HepG2 (cell line): Measurements from ENCODE around the gene BPIFB4. TPM values are rescaled to one million over a fixed set of nuclear protein-coding genes. Genes with fewer than 3 reads are reported as not detected.

Experiments used
- ATAC-seq: fragments of 200-7000 bp; cut with Tn5 transposase; 3 replicates; pipeline ENCODE4 v1.9.1; 2020; ENCODE audit warnings: mild to moderate bottlenecking, moderate library complexity
- BruUV-seq: library from RNA; stranded (reverse); fragments of 400-500 nt; replicated peaks from 2 replicates; lab custom pipeline; 2021; lab: Mats Ljungman, UMichigan
- CTCF ChIA-PET: fragments of 300-600 bp; formaldehyde crosslinking; extraction: SDS; loops from one replicate; lab custom pipeline; 2021; ENCODE audit warnings: low total read pairs, inconsistent platforms, low intra/inter-chr PET ratio; lab: Yijun Ruan, JAX
- POLR2A ChIA-PET: fragments of 350-600 bp; sonication (Branson Sonifier 250); formaldehyde crosslinking; loops from one replicate; lab custom pipeline; 2020; ENCODE audit warnings: antibody characterized with exemption, inconsistent platforms; lab: Yijun Ruan, JAX
- DNase-seq: peaks from one replicate; pipeline ENCODE4 v3.0.0-alpha.2; 2015; ENCODE audit warnings: low spot score
- FAIRE-seq: peaks from 3 replicates; lab custom pipeline; 2011; peaks lifted over from hg19 to GRCh38; lab: Jason Lieb, UNC
- H2AFZ ChIP-seq: one replicate; pipeline ENCODE4 v1.6.1; 2011; ENCODE audit warnings: low read length, inconsistent platforms
- H3K27ac ChIP-seq: fragments of 300-600 bp; 3 replicates; pipeline ENCODE4 v1.8.0; 2011; ENCODE audit warnings: mixed run types, mild to moderate bottlenecking, mixed read lengths, low read length, inconsistent platforms; ENCODE audit not compliant: insufficient read depth; ENCODE audit errors: extremely low read length
- H3K27me3 ChIP-seq, 2 experiments: fragments of 200-600 bp in 1 of 2; 2 replicates in 1 of 2; 3 replicates in 1 of 2; pipeline versions ENCODE4 v1.6.0 to v1.8.0; 2011; ENCODE audit warnings: low read length in 2 of 2, mild to moderate bottlenecking in 2 of 2, moderate library complexity in 2 of 2, inconsistent platforms in 1 of 2; ENCODE audit not compliant: insufficient read depth in 2 of 2, control insufficient read depth in 1 of 2
- H3K36me3 ChIP-seq, 2 experiments: fragments of 200-600 bp in 1 of 2; replicated peaks in 1 of 2; 2 replicates in 1 of 2; 3 replicates in 1 of 2; pipeline versions ENCODE4 v1.5.1 to v1.8.0; 2011; ENCODE audit warnings: low read length in 2 of 2, inconsistent platforms in 1 of 2; ENCODE audit not compliant: insufficient read depth in 2 of 2, control insufficient read depth in 1 of 2
- H3K4me1 ChIP-seq: 2 replicates; pipeline ENCODE4 v1.5.1; 2012; ENCODE audit warnings: low read length, inconsistent platforms; ENCODE audit not compliant: insufficient read depth
- H3K4me2 ChIP-seq: 2 replicates; pipeline ENCODE4 v1.6.0; 2011; ENCODE audit warnings: low read depth, low read length, inconsistent platforms
- H3K4me3 ChIP-seq, 3 experiments: fragments of 200-600 bp in 1 of 3; sonication (generic), shearing (Covaris generic) in 1 of 3; replicated peaks in 1 of 3; 2 replicates each; pipeline ENCODE4 v1.5.1; 2011 to 2016; ENCODE audit warnings: low read length in 3 of 3, inconsistent platforms in 2 of 3, low read depth in 2 of 3, mild to moderate bottlenecking in 2 of 3, control low read depth in 1 of 3, mixed read lengths in 1 of 3; ENCODE audit not compliant: insufficient read depth in 1 of 3
- H3K79me2 ChIP-seq: one replicate; pipeline ENCODE4 v1.6.1; 2011; ENCODE audit warnings: low read length, inconsistent platforms; ENCODE audit not compliant: insufficient read depth
- H3K9ac ChIP-seq: 2 replicates; pipeline ENCODE4 v1.6.0; 2011; ENCODE audit warnings: mild to moderate bottlenecking, low read depth, low read length, inconsistent platforms; ENCODE audit not compliant: insufficient read depth
- H3K9me3 ChIP-seq: 2 replicates; pipeline ENCODE4 v1.5.1; 2012; ENCODE audit warnings: mild to moderate bottlenecking, low read length
- H4K20me1 ChIP-seq: 2 replicates; pipeline ENCODE4 v1.6.0; 2011; ENCODE audit warnings: inconsistent platforms, mild to moderate bottlenecking, low read length, moderate library complexity; ENCODE audit not compliant: insufficient read depth
- AHR ChIP-seq: IDR thresholded peaks from 2 replicates; pipeline ENCODE4 v1.6.1; 2018; ENCODE audit warnings: missing genetic modification reagents, missing compliant biosample characterization
- ELK4 ChIP-seq: sonication (generic); formaldehyde crosslinking; IDR thresholded peaks from 2 replicates; pipeline ENCODE4 v1.9.0; 2021; ENCODE audit warnings: missing genetic modification reagents, borderline replicate concordance
- HNRNPK ChIP-seq: fragments of 200-400 bp; formaldehyde crosslinking; IDR thresholded peaks from 2 replicates; pipeline ENCODE4 v1.6.1; 2018; ENCODE audit warnings: low read length, low read depth, moderate library complexity, mild to moderate bottlenecking; ENCODE audit not compliant: poor library complexity, severe bottlenecking
- KMT2A ChIP-seq: sonication (generic); formaldehyde crosslinking; IDR thresholded peaks from 2 replicates; pipeline ENCODE4 v1.4.0; 2020; ENCODE audit warnings: missing genetic modification reagents
- NFIB ChIP-seq: sonication (generic); formaldehyde crosslinking; IDR thresholded peaks from 2 replicates; pipeline ENCODE4 v1.9.0; 2021; ENCODE audit warnings: missing genetic modification reagents, mild to moderate bottlenecking, borderline replicate concordance
- PCBP1 ChIP-seq: fragments of 200-400 bp; formaldehyde crosslinking; IDR thresholded peaks from 2 replicates; pipeline ENCODE4 v1.6.1; 2017; ENCODE audit warnings: mild to moderate bottlenecking, low read depth, low read length, borderline replicate concordance
- PCBP2 ChIP-seq: fragments of 200-400 bp; formaldehyde crosslinking; optimal IDR thresholded peaks from 2 replicates; pipeline ENCODE3; 2018; ENCODE audit warnings: low read length, low read depth; ENCODE audit not compliant: poor library complexity, severe bottlenecking
- PPARG ChIP-seq: conservative IDR thresholded peaks from 2 replicates; pipeline ENCODE4 v1.6.1; 2016; ENCODE audit warnings: missing biosample characterization, missing genetic modification reagents
- TBL1XR1 ChIP-seq: fragments of 150-350 bp; IDR thresholded peaks from 2 replicates; pipeline ENCODE4 v1.6.1; 2014; ENCODE audit warnings: borderline replicate concordance, low read length; ENCODE audit not compliant: partially characterized antibody
- THYN1 ChIP-seq: sonication (generic); formaldehyde crosslinking; IDR thresholded peaks from 2 replicates; pipeline ENCODE4 v1.8.1; 2023; ENCODE audit warnings: low read depth, mild to moderate bottlenecking, moderate library complexity, missing genetic modification reagents, borderline replicate concordance
- ZNF12 ChIP-seq: sonication (generic); formaldehyde crosslinking; IDR thresholded peaks from 2 replicates; pipeline ENCODE4 v1.5.0; 2020; ENCODE audit warnings: missing genetic modification reagents
- ZNF143 ChIP-seq: sonication (generic); formaldehyde crosslinking; IDR thresholded peaks from 2 replicates; pipeline ENCODE4 v1.4.0; 2020; ENCODE audit warnings: missing genetic modification reagents
- ZNF235 ChIP-seq: sonication (generic); formaldehyde crosslinking; IDR thresholded peaks from 2 replicates; pipeline ENCODE4 v1.8.1; 2023; ENCODE audit warnings: mild to moderate bottlenecking, missing genetic modification reagents, borderline replicate concordance
- ZNF367 ChIP-seq: sonication (generic); formaldehyde crosslinking; IDR thresholded peaks from 2 replicates; pipeline ENCODE4 v1.4.0; 2020; ENCODE audit warnings: missing genetic modification reagents, borderline replicate concordance
- ZNF558 ChIP-seq: sonication (generic); formaldehyde crosslinking; IDR thresholded peaks from 2 replicates; pipeline ENCODE4 v1.9.0; 2022; ENCODE audit warnings: mild to moderate bottlenecking, missing genetic modification reagents, borderline replicate concordance
- ZNF652 ChIP-seq: IDR thresholded peaks from 2 replicates; pipeline ENCODE4 v1.6.1; 2016; ENCODE audit warnings: low read depth, borderline replicate concordance
- ZNF792 ChIP-seq: IDR thresholded peaks from 2 replicates; pipeline ENCODE4 v1.6.1; 2016
- ZNF879 ChIP-seq: sonication (generic); formaldehyde crosslinking; IDR thresholded peaks from 2 replicates; pipeline ENCODE4 v1.8.1; 2023; ENCODE audit warnings: missing genetic modification reagents
- ZSCAN5A ChIP-seq: sonication (generic); formaldehyde crosslinking; IDR thresholded peaks from 2 replicates; pipeline ENCODE4 v1.8.0; 2022; ENCODE audit warnings: mild to moderate bottlenecking, missing genetic modification reagents, borderline replicate concordance
- WGBS: methylation state at CpG from one replicate; pipeline ENCODE4 v1.1.6; 2017; ENCODE audit warnings: low lambda C conversion rate; 5-methylcytosine and 5-hydroxymethylcytosine counted together
- in situ Hi-C: cut with HindIII; loops from 2 replicates; pipeline ENCODE4 v1.10.0; 2017; ENCODE audit warnings: low pct_unique_long_range_greater_than_20kb; ENCODE audit not compliant: extremely low pct_ligation_motif_present
- intact Hi-C: fragments of 100-400 bp; cut with micrococcal nuclease; formaldehyde crosslinking; loops from one replicate; pipeline ENCODE4 v1.10.0; 2022; ENCODE audit not compliant: unreplicated experiment
- polyA plus RNA-seq, 8 experiments: library from polyadenylated mRNA; depleted of rRNA in 3 of 8; stranded (reverse) in 7 of 8; unstranded in 1 of 8; fragments of >200 nt; fragmentation: Illumina TruSeq in 4 of 8; extraction: Trizol in 4 of 8; gene quantifications; 2 replicates each; pipeline versions ENCODE4 v1.2.1 to v1.2.3, GENCODE V29; 2011 to 2016; ENCODE audit warnings: low read depth in 4 of 8, missing spikeins in 1 of 8, mixed read lengths in 1 of 8; ENCODE audit not compliant: insufficient read depth in 1 of 8
- total RNA-seq, 5 experiments: library from RNA; depleted of rRNA; stranded (reverse); fragments of >200 nt; fragmentation: Illumina TruSeq; extraction: Trizol; gene quantifications; 2 replicates each; pipeline ENCODE4 v1.2.3, GENCODE V29; 2016; ENCODE audit warnings: low read depth in 1 of 5

The BPIFB4 gene
- total and polyA plus RNA-seq, 2 of the 13 experiments (the other 11 are each of a cell fraction or from before 2014, with no cell fraction given), result 0.09 TPM; not detected in 1

- ATAC-seq, result no peak
- H3K9me3 ChIP-seq, result no peaks in the 10 kb centered on the region
- intact Hi-C loops (no loop called here), in situ Hi-C loops (no loop called here)
- H3K9ac ChIP-seq, result no peak overlapping the region
- 20% methylated on average over 5 of the region's 5 CpGs for WGBS
- H3K4me3 ChIP-seq, result no peak overlapping the region
- H2AFZ ChIP-seq, result no peak overlapping the region
- H4K20me1 ChIP-seq, result no peaks in the 10 kb centered on the region
- no peaks in the 10 kb centered on the region for H3K36me3 ChIP-seq
- POLR2A ChIA-PET, result no interaction called here
- no TSS peak for BruUV-seq
- peaks cover 2% of the 10 kb centered on the region in 2 experiments; a peak in 2 of 5 replicates for H3K27me3 ChIP-seq
- H3K4me1 ChIP-seq, result no peaks in the 10 kb centered on the region
- no peak for DNase-seq
- no peak overlapping the region for H3K4me2 ChIP-seq
- CTCF ChIA-PET, result no interaction called here
- no peak for TF ChIP-seq ELK4 (CRISPR knock-in tag)
- peak; percentile 95 for TF ChIP-seq PCBP2
- TF ChIP-seq ZNF235 (CRISPR knock-in tag), result no peak
- 0 out of 2 replicates have a peak, but pooled peaks have one; percentile 73 for TF ChIP-seq PCBP1
- no peak for TF ChIP-seq PPARG
- peak; percentile 99 for TF ChIP-seq HNRNPK
- no peak for TF ChIP-seq AHR (CRISPR knock-in tag)
- H3K27ac ChIP-seq, result no peak overlapping the region
- no peak for FAIRE-seq
- no peaks in the 10 kb centered on the region for H3K79me2 ChIP-seq
Measured at GRCh38 chr20:33147299-33147698, 67.9 kb downstream of the BPIFB4 start.

- intact Hi-C loops (no loop called here), in situ Hi-C loops (no loop called here)
- no peak for DNase-seq
- H3K4me1 ChIP-seq, result no peaks in the 10 kb centered on the region
- no peak overlapping the region for H3K27ac ChIP-seq
- no peak; the same call in 1 of the 3 replicates for ATAC-seq
- ChIA-PET CTCF (no interaction called here), POLR2A (no interaction called here)
- H2AFZ ChIP-seq, result no peak overlapping the region
- peaks cover 2% of the 10 kb centered on the region in 2 experiments; a peak in 2 of 5 replicates for H3K27me3 ChIP-seq
- H4K20me1 ChIP-seq, result no peaks in the 10 kb centered on the region
- H3K9ac ChIP-seq, result no peak overlapping the region
- H3K36me3 ChIP-seq, result no peaks in the 10 kb centered on the region
- BruUV-seq, result no TSS peak
- no peaks in the 10 kb centered on the region for H3K9me3 ChIP-seq
- no peak for FAIRE-seq
- H3K4me2 ChIP-seq, result no peak overlapping the region
- no peak overlapping the region for H3K4me3 ChIP-seq
- 9% methylated on average over 4 of the region's 4 CpGs for WGBS
- H3K79me2 ChIP-seq, result no peaks in the 10 kb centered on the region
- TF ChIP-seq ZNF652 (CRISPR knock-in tag) (no peak), KMT2A (CRISPR knock-in tag) (no peak), ZNF367 (CRISPR knock-in tag) (no peak), NFIB (CRISPR knock-in tag) (no peak), ZNF879 (CRISPR knock-in tag) (no peak), TBL1XR1 (no peak), ZNF558 (CRISPR knock-in tag) (no peak), ZNF143 (no peak), ZNF12 (no peak), ZNF792 (CRISPR knock-in tag) (no peak), ZSCAN5A (no peak), THYN1 (no peak)
Measured at GRCh38 chr20:33148040-33148439, 68.6 kb downstream of the BPIFB4 start.
